Measurements from ENCODE around the gene IKZF3.

DNA sequence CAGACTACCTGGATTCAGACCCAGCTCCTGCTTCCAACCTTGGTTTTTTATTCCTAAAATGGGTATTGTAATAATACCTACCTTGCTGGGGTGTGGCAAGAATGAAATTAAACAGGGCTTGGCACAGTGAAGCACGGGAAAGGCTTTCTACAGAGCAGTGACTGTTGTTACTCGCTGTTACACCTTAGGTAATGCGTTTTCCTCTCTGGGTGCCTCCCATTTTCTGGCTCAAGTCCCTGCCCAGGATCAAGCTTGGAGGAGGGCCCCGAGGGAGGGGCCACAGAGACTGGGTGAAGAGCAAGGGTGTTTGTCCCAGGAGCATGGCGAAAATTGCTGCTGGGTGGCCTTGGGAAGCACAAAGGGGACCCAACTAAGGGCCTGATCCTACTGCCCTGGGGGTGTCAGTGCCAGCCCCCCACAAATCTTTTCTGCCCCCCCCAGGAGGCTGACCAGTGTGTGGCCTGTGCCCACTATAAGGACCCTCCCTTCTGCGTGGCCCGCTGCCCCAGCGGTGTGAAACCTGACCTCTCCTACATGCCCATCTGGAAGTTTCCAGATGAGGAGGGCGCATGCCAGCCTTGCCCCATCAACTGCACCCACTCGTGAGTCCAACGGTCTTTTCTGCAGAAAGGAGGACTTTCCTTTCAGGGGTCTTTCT is 147.1 kb downstream of the IKZF3 start:
- TF ChIP-seq, protein P1, sequence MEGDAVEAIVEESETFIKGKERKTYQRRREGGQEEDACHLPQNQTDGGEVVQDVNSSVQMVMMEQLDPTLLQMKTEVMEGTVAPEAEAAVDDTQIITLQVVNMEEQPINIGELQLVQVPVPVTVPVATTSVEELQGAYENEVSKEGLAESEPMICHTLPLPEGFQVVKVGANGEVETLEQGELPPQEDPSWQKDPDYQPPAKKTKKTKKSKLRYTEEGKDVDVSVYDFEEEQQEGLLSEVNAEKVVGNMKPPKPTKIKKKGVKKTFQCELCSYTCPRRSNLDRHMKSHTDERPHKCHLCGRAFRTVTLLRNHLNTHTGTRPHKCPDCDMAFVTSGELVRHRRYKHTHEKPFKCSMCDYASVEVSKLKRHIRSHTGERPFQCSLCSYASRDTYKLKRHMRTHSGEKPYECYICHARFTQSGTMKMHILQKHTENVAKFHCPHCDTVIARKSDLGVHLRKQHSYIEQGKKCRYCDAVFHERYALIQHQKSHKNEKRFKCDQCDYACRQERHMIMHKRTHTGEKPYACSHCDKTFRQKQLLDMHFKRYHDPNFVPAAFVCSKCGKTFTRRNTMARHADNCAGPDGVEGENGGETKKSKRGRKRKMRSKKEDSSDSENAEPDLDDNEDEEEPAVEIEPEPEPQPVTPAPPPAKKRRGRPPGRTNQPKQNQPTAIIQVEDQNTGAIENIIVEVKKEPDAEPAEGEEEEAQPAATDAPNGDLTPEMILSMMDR (conservative IDR thresholded peaks at IDR 0.05): no peak
- TF ChIP-seq ZFX (IDR thresholded peaks at IDR 0.05): no peak

All from C4-2B (cell line).